Gastrocnemius medialis (tissue), 4 donors: ENCODE results near the gene KLHL21. TPM values are rescaled to one million over a fixed set of nuclear protein-coding genes. Genes with fewer than 3 reads are reported as not detected.
"Not testable (repeated sequence)": the region's sequence is repeated elsewhere in the genome, so short reads cannot be mapped to it uniquely, and the experiment has no call there.

Source experiments
- ATAC-seq, 2 donors: fragments of 150-250 bp; one replicate each; pipeline ENCODE4 v1.9.1; 2016
- DNase-seq, 2 donors: peaks; one replicate each; pipeline ENCODE4 v3.0.0-alpha.2; 2019
- H3K27ac ChIP-seq, 4 donors: fragments of 200-600 bp; sonication (generic); 1 replicate in 1 of 4; 2 replicates in 3 of 4; pipeline ENCODE4 v1.5.1; 2016 to 2018; ENCODE audit warnings: mild to moderate bottlenecking in 2 of 4, moderate library complexity in 1 of 4
- H3K27me3 ChIP-seq, 3 donors: fragments of 200-600 bp; sonication (generic) in 2 of 3; 1 replicate in 1 of 3; 2 replicates in 2 of 3; pipeline versions ENCODE4 v1.5.1 to v1.6.0; 2016 to 2019; ENCODE audit warnings: mild to moderate bottlenecking in 1 of 3, moderate library complexity in 1 of 3
- H3K36me3 ChIP-seq, 2 donors: fragments of 200-600 bp; sonication (generic) in 1 of 2; one replicate each; pipeline ENCODE4 v1.5.1; 2017 to 2018
- H3K4me1 ChIP-seq, 2 donors: fragments of 200-600 bp; sonication (generic) in 1 of 2; one replicate each; pipeline ENCODE4 v1.5.1; 2016 to 2017; ENCODE audit warnings: mild to moderate bottlenecking in 2 of 2
- H3K4me3 ChIP-seq, 4 donors: fragments of 200-600 bp; sonication (generic) in 3 of 4; 1 replicate in 1 of 4; 2 replicates in 3 of 4; pipeline ENCODE4 v1.5.1; 2016 to 2019; ENCODE audit warnings: mild to moderate bottlenecking in 2 of 4
- H3K9me3 ChIP-seq, 3 donors: fragments of 200-600 bp; sonication (generic) in 2 of 3; 1 replicate in 1 of 3; 2 replicates in 2 of 3; pipeline ENCODE4 v1.5.1; 2016 to 2019
- POLR2A ChIP-seq, 2 donors: fragments of 450-650 bp; IDR thresholded peaks; one replicate each; pipeline ENCODE4 v1.6.1; 2017; ENCODE audit warnings: antibody characterized with exemption in 2 of 2, mild to moderate bottlenecking in 2 of 2, moderate library complexity in 2 of 2
- in situ Hi-C, 4 donors: fragments of 200-750 bp; cut with MboI; loops; one replicate each; pipeline versions ENCODE4 v1.15.0 to v1.8.0; 2017; ENCODE audit warnings: low sequenced_read_pairs in 4 of 4
- intact Hi-C: fragments of 100-400 bp; cut with DNase I; formaldehyde crosslinking; loops from one replicate; pipeline ENCODE4 v1.15.1; 2023; ENCODE audit warnings: low total_unique reads
- total RNA-seq, 4 donors: library from RNA; depleted of rRNA; stranded (reverse); fragments of >200 nt; gene quantifications; one replicate each; pipeline versions ENCODE4 v1.1.0 to v1.2.3, GENCODE V29; 2016
- TF ChIP-seq, protein P1 (sequence below), 5 experiments: fragments of 450-650 bp in 3 of 5; fragments of 200-600 bp in 2 of 5; sonication (generic) in 2 of 5; IDR thresholded peaks in 4 of 5; conservative IDR thresholded peaks in 1 of 5; 1 replicate in 4 of 5; 2 replicates in 1 of 5; pipeline ENCODE4 v1.5.1; 2016 to 2019; ENCODE audit warnings: antibody characterized with exemption in 5 of 5, mild to moderate bottlenecking in 3 of 5, moderate library complexity in 3 of 5

Gene KLHL21
- total RNA-seq, 4 donors from 2014 or later, result 176 to 481 (median 267) TPM

DNA sequence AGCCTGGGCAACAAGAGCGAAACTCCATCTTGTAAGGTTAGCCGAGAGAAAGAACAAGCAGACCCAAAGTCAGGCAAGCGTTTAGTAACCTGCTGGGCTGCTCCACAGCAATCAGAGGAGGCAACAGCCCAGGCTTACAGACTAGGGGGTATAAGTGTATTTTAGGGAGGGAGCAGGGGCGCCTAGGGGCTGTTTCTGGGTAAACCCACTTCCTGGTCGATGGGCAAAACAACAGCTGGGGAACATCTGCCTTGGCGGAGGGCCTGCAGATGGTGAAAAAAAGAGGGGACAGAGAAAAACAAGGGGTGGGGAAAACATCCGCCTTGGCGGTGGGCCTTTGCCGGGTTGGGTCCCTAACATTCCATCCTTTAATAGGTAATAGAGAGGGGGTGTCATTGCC, 42.4 kb downstream of the KLHL21 start:
- peaks cover 2% of the 10 kb centered on the region in 2 donors for H3K4me1 ChIP-seq
- DNase-seq, result no peak
- no peak for ATAC-seq
- H3K9me3 ChIP-seq, result no peaks in the 10 kb centered on the region
- no peaks in the 10 kb centered on the region for H3K27me3 ChIP-seq
- no peak overlapping the region for H3K27ac ChIP-seq
- H3K36me3 ChIP-seq, result no peaks in the 10 kb centered on the region
- H3K4me3 ChIP-seq, result no peak overlapping the region
- TF ChIP-seq POLR2A (IDR thresholded peaks at IDR 0.05), result no peak
- TF ChIP-seq, protein P1, sequence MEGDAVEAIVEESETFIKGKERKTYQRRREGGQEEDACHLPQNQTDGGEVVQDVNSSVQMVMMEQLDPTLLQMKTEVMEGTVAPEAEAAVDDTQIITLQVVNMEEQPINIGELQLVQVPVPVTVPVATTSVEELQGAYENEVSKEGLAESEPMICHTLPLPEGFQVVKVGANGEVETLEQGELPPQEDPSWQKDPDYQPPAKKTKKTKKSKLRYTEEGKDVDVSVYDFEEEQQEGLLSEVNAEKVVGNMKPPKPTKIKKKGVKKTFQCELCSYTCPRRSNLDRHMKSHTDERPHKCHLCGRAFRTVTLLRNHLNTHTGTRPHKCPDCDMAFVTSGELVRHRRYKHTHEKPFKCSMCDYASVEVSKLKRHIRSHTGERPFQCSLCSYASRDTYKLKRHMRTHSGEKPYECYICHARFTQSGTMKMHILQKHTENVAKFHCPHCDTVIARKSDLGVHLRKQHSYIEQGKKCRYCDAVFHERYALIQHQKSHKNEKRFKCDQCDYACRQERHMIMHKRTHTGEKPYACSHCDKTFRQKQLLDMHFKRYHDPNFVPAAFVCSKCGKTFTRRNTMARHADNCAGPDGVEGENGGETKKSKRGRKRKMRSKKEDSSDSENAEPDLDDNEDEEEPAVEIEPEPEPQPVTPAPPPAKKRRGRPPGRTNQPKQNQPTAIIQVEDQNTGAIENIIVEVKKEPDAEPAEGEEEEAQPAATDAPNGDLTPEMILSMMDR (IDR thresholded peaks at IDR 0.05 in 4 of 5, conservative IDR thresholded peaks at IDR 0.05 in 1 of 5), result no peak
- intact Hi-C loops, result no loop called here
- in situ Hi-C loops, result no loop called here

DNA sequence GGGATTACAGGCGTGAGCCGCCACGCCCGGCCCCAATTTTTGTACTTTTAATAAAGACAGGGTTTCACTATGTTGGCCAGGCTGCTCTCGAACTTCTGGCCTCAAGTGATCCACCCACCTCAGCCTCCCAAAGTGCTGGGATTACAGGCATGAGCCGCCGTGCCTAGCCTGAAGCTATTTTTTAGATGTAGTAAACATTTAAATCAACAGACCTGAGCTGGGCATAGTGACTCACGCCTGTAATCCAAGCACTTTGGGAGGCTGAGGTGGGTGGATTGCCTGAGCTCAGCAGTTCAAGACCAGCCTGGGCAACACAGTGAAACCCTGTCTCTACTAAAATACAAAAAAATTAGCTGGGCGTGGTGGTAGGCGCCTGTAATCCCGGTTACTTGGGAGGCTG, 43.5 kb downstream of the KLHL21 start:
- in situ Hi-C loops, result loop anchor here in 2 of 4 donors (10.0 kb wide), 2 partner anchors 86 to 136 kb away; no protein-coding TSS in a partner anchor
- ATAC-seq, H3K4me1 ChIP-seq, intact Hi-C loops, H3K9me3 ChIP-seq, H3K4me3 ChIP-seq, H3K27ac ChIP-seq, DNase-seq, H3K27me3 ChIP-seq, H3K36me3 ChIP-seq: not testable (repeated sequence)

DNA sequence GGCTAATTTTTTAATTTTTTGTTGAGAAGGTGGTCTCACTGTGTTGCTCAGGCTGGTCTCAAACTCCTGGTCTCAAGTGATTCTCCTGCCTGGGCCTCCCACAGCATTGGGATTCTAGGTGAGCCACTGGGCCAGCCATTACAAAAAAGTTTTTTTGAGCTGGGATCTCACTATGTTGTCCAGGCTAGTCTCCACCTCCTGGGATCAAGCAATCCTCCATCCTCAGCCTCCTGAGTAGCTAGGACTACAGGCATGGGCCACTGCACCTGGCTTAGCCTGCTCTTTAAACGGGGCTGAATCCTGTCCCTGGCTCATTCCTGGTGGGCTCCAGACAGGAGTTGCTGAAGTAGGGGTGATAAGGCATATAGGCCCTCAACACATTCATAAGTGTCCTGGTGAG, 45.1 kb downstream of the KLHL21 start:
- in situ Hi-C loops, result loop anchor here in 2 of 4 donors (10.0 kb wide), 2 partner anchors 87 to 137 kb away; no protein-coding TSS in a partner anchor

DNA sequence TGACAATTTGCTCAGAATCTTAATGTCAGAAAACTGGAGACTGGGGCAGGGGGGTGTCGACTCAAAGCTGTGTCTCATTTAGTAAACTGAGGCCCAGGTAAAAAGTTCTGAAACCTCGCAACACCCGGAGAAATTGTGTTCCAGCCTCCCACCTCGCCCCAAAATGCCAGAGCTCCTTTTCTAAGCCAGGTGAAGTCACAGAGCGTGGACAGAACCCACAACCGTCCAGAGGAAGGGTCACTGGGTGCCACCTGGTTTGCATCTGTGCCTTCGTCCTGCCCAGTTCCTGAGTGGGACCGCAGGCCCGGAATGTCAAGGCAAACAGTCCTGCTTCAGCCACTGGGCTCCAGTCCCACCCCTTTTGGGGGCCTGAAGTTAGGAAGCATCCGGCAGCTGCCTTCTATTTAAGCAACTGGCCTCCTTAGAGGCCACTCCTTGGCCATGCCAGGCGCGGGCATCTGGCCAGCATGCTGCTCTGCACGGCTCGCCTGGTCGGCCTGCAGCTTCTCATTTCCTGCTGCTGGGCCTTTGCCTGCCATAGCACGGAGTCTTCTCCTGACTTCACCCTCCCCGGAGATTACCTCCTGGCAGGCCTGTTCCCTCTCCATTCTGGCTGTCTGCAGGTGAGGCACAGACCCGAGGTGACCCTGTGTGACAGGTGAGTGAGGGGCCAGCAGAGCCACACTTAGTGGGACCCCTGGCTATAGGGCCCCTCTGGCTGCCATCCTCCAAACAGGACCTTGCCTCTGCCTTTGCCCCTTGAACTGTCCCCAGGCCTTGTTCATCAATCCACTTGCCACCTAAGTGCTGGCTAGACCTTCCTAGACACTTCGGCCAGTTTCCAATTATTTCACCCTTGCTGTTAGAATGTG, 47.5 kb downstream of the KLHL21 start, which contains the start of gene TAS1R1:
TAS1R1 (plus strand) TSS at position 401 of the 872 bp plus-strand sequence; CDS start at position 468, 67 bp downstream.
- ATAC-seq, result peak; percentile 26 to 35
- intact Hi-C loops (loop anchor here (1.0 to 5.0 kb wide), 6 partner anchors 24 to 662 kb away; partner anchors contain the start of genes DNAJC11, ICMT and ZBTB48), in situ Hi-C loops (loop anchor here in 2 of 4 donors (5.0 to 10.0 kb wide), 3 partner anchors 82 to 140 kb away; no protein-coding TSS in a partner anchor)
- peaks cover 21 to 24% of the 10 kb centered on the region in 2 donors for H3K4me1 ChIP-seq
- peak within 1 kb of the TSS; percentile 75 to 100 (median 96) for H3K4me3 ChIP-seq
- peak within 1 kb of the TSS; percentile 69 to 95 (median 79) for H3K27ac ChIP-seq
- no peaks in the 10 kb centered on the region for H3K9me3 ChIP-seq
- TF ChIP-seq POLR2A (IDR thresholded peaks at IDR 0.05), result no peak
- TF ChIP-seq, protein P1 (IDR thresholded peaks at IDR 0.05 in 4 of 5, conservative IDR thresholded peaks at IDR 0.05 in 1 of 5), result no peak
- DNase-seq, result peak; percentile 13 to 57
- peaks cover 0 to 3% of the 10 kb centered on the region in 2 donors for H3K36me3 ChIP-seq
- no peaks in the 10 kb centered on the region for H3K27me3 ChIP-seq

More for the DNA sequence above, 45.1 kb downstream of the KLHL21 start:
- Histone ChIP-seq H3K9me3 (no peaks in the 10 kb centered on the region), H3K36me3 (no peaks in the 10 kb centered on the region), H3K27me3 (no peaks in the 10 kb centered on the region), H3K4me3 (no peak overlapping the region), H3K4me1 (peaks cover 19 to 21% of the 10 kb centered on the region in 2 donors), H3K27ac (no peak overlapping the region)
- TF ChIP-seq, protein P1 (IDR thresholded peaks at IDR 0.05 in 4 of 5, conservative IDR thresholded peaks at IDR 0.05 in 1 of 5), result no peak
- no peak for TF ChIP-seq POLR2A (IDR thresholded peaks at IDR 0.05)
- no peak for DNase-seq
- intact Hi-C loops, result no loop called here
- ATAC-seq, result no peak
